22Rv1 (cell line): ENCODE results near the gene KRTAP3-2.

Experiments used
- H3K27ac ChIP-seq: fragments of 450-650 bp; 2 replicates; pipeline ENCODE4 v1.5.1; 2017
- CTCF ChIP-seq: fragments of 450-650 bp; IDR thresholded peaks from 2 replicates; pipeline ENCODE4 v1.5.1; 2017; ENCODE audit warnings: mild to moderate bottlenecking
- ZFX ChIP-seq: fragments of 450-650 bp; IDR thresholded peaks from 2 replicates; pipeline ENCODE4 v1.6.1; 2017; ENCODE audit warnings: antibody characterized with exemption, borderline replicate concordance

KRTAP3-2 gene

GRCh38 chr17:40952661-40953060, 47.0 kb downstream of the KRTAP3-2 start:
- TF ChIP-seq ZFX, result no peak
- no peak for TF ChIP-seq CTCF
- no peak overlapping the region for H3K27ac ChIP-seq

GRCh38 chr17:40952154-40952553, 47.6 kb downstream of the KRTAP3-2 start:
- TF ChIP-seq CTCF (no peak), ZFX (no peak)
- no peak overlapping the region for H3K27ac ChIP-seq

- H3K27ac ChIP-seq, result no peak overlapping the region
- TF ChIP-seq ZFX (no peak), CTCF (no peak)
Measured at GRCh38 chr17:40951011-40951622, 48.6 kb downstream of the KRTAP3-2 start.

GRCh38 chr17:40950176-40950575, 49.5 kb downstream of the KRTAP3-2 start:
- no peak overlapping the region for H3K27ac ChIP-seq
- no peak for TF ChIP-seq ZFX
- no peak for TF ChIP-seq CTCF

- H3K27ac ChIP-seq, result no peak overlapping the region
- TF ChIP-seq ZFX (no peak), CTCF (no peak)
Measured at GRCh38 chr17:40949418-40949817, 50.3 kb downstream of the KRTAP3-2 start.
